GM18870 (cell line): Measurements from ENCODE around the gene HMX2.

ENCODE experiments used
- ATAC-seq: cut with Tn5 transposase; IDR thresholded peaks from one replicate; pipeline ENCODE4 v1.9.1; 2021; ENCODE audit warnings: moderate library complexity; ENCODE audit not compliant: unreplicated experiment

Gene HMX2

GRCh38 chr10:123180101-123181090 is 32.5 kb downstream of the HMX2 start:
- no peak for ATAC-seq

- no peak for ATAC-seq
Observed at GRCh38 chr10:123183724-123184123, 35.8 kb downstream of the HMX2 start.

- no peak for ATAC-seq
Observed at GRCh38 chr10:123187781-123188180, 39.8 kb downstream of the HMX2 start.

- ATAC-seq, result no peak
Observed at GRCh38 chr10:123191886-123192285, 44.0 kb downstream of the HMX2 start.

GRCh38 chr10:123194056-123194455 is 46.1 kb downstream of the HMX2 start:
- ATAC-seq, result no peak
